Thyroid gland (tissue), 4 donors: ENCODE data around the gene BBC3. TPM values are rescaled to one million over a fixed set of nuclear protein-coding genes. Genes with fewer than 3 reads are reported as not detected.
"Not testable (repeated sequence)": the region's sequence is repeated elsewhere in the genome, so short reads cannot be mapped to it uniquely, and the experiment has no call there.

Experiments
- DNase-seq, 2 donors: peaks; one replicate each; pipeline ENCODE4 v3.0.0-alpha.2; 2019
- H3K27ac ChIP-seq, 3 donors: fragments of 200-600 bp; sonication (generic); 1 replicate in 2 of 3; 2 replicates in 1 of 3; pipeline ENCODE4 v1.5.1; 2016 to 2019; ENCODE audit warnings: mild to moderate bottlenecking in 1 of 3, moderate library complexity in 1 of 3
- H3K27me3 ChIP-seq: fragments of 200-600 bp; sonication (generic); one replicate; pipeline ENCODE4 v1.5.1; 2019
- H3K36me3 ChIP-seq, 2 donors: fragments of 200-600 bp; sonication (generic); one replicate each; pipeline ENCODE4 v1.5.1; 2016 to 2019
- H3K4me1 ChIP-seq, 2 donors: fragments of 200-600 bp; sonication (generic); one replicate each; pipeline ENCODE4 v1.5.1; 2017 to 2019
- H3K4me3 ChIP-seq, 3 donors: fragments of 200-600 bp; sonication (generic); replicated peaks in 1 of 3; 1 replicate in 2 of 3; 2 replicates in 1 of 3; pipeline ENCODE4 v1.5.1; 2016; ENCODE audit warnings: mild to moderate bottlenecking in 1 of 3
- H3K9me3 ChIP-seq: fragments of 200-600 bp; sonication (generic); one replicate; pipeline ENCODE4 v1.5.1; 2017
- CTCF ChIP-seq, 6 experiments: fragments of 200-600 bp in 3 of 6; fragments of 450-650 bp in 3 of 6; sonication (generic) in 3 of 6; IDR thresholded peaks; one replicate each; pipeline ENCODE4 v1.5.1; 2016 to 2019; ENCODE audit warnings: antibody characterized with exemption in 6 of 6, mild to moderate bottlenecking in 2 of 6, inconsistent platforms in 1 of 6, moderate library complexity in 1 of 6
- POLR2A ChIP-seq, 2 donors: fragments of 450-650 bp; IDR thresholded peaks; one replicate each; pipeline ENCODE4 v1.6.1; 2017; ENCODE audit warnings: antibody characterized with exemption in 2 of 2, mild to moderate bottlenecking in 2 of 2, moderate library complexity in 1 of 2
- WGBS, 2 donors: methylation state at CpG; one replicate each; pipeline ENCODE4 v1.1.5; 2017; 5-methylcytosine and 5-hydroxymethylcytosine counted together
- intact Hi-C: fragments of 100-400 bp; cut with DNase I; formaldehyde crosslinking; loops from one replicate; pipeline ENCODE4 v1.15.1; 2023
- total RNA-seq, 4 donors: library from RNA; depleted of rRNA; stranded (reverse); fragments of >200 nt; gene quantifications; one replicate each; pipeline ENCODE4 v1.2.3, GENCODE V29; 2016

The BBC3 gene
- 1 to 10 TPM; 2.4 to 7.7 (median 4.9) TPM for total RNA-seq

- WGBS, 2 donors = no CpG with 5 or more reads among the region's 43 CpGs
- no peak for DNase-seq
- Histone ChIP-seq H3K9me3 (no peaks in the 10 kb centered on the region), H3K4me1 (peaks cover 27 to 46% of the 10 kb centered on the region in 2 donors), H3K4me3 (peak within 1 kb of the TSS; percentile 58 to 99 (median 81)), H3K27me3 (no peaks in the 10 kb centered on the region), H3K27ac (peak within 1 kb of the TSS; percentile 74 to 98 (median 85)), H3K36me3 (no peaks in the 10 kb centered on the region)
- TF ChIP-seq CTCF (IDR thresholded peaks at IDR 0.05) (no peak), POLR2A (IDR thresholded peaks at IDR 0.05) (peak; percentile 38 to 64)
- intact Hi-C loops = no loop called here
These were observed at the start of gene BBC3 for GRCh38 chr19:47230921-47231214. Gene BBC3, minus strand, starts transcription at chr19:47231199. Its CDS starts 2,768 bp downstream, at chr19:47228431.

GRCh38 chr19:47280183-47280797, 49.3 kb upstream of the BBC3 start:
- Histone ChIP-seq H3K27ac (no peak overlapping the region), H3K27me3 (no peaks in the 10 kb centered on the region), H3K36me3 (no peaks in the 10 kb centered on the region), H3K4me3 (no peak overlapping the region), H3K9me3 (no peaks in the 10 kb centered on the region), H3K4me1 (peaks cover 3 to 18% of the 10 kb centered on the region in 2 donors)
- DNase-seq = peak in 1 of 2 donors; percentile 19
- intact Hi-C loops = no loop called here
- TF ChIP-seq POLR2A (IDR thresholded peaks at IDR 0.05) (no peak), CTCF (IDR thresholded peaks at IDR 0.05) (peak in 1 of 6 experiments; percentile 19)
- 89% methylated on average over 10 to 12 of the region's 13 CpGs for WGBS, 2 donors

GRCh38 chr19:47276513-47276912, 45.5 kb upstream of the BBC3 start:
- WGBS, 2 donors = 76 to 89% methylated on average over 3 of the region's 3 CpGs
- intact Hi-C loops = loop anchor here (2.0 kb wide), 1 partner anchor 18 kb away; no protein-coding TSS in a partner anchor
- not testable (repeated sequence) for DNase-seq

GRCh38 chr19:47275791-47276461, 44.9 kb upstream of the BBC3 start:
- Histone ChIP-seq H3K36me3 (peaks cover 5 to 10% of the 10 kb centered on the region in 2 donors), H3K4me3 (no peak overlapping the region), H3K9me3 (no peaks in the 10 kb centered on the region), H3K4me1 (peaks cover 5 to 30% of the 10 kb centered on the region in 2 donors), H3K27me3 (no peaks in the 10 kb centered on the region), H3K27ac (peak overlapping the region in 2 of 3 donors; percentile 42 to 77)
- TF ChIP-seq POLR2A (IDR thresholded peaks at IDR 0.05) = no peak
- no peak for TF ChIP-seq CTCF (IDR thresholded peaks at IDR 0.05)
- intact Hi-C loops = loop anchor here (2.0 kb wide), 1 partner anchor 17 kb away; no protein-coding TSS in a partner anchor
- DNase-seq = peak; percentile 14 to 23
- WGBS, 2 donors = 78 to 88% methylated on average over 10 to 13 of the region's 13 CpGs

More at GRCh38 chr19:47276513-47276912, 45.5 kb upstream of the BBC3 start:
- not testable (repeated sequence) for H3K9me3 ChIP-seq, H3K36me3 ChIP-seq, H3K27me3 ChIP-seq, H3K4me3 ChIP-seq
- H3K27ac ChIP-seq = peak overlapping the region in 1 of 3 donors; percentile 56
- H3K4me1 ChIP-seq = peaks cover 5 to 30% of the 10 kb centered on the region in 2 donors

- H3K27ac ChIP-seq = peak overlapping the region; percentile 42 to 77 (median 56)
- H3K4me3 ChIP-seq = peak overlapping the region in 2 of 3 donors; percentile 13 to 72
- peak; percentile 57 to 63 for DNase-seq
- H3K36me3 ChIP-seq = peaks cover 13 to 16% of the 10 kb centered on the region in 2 donors
- intact Hi-C loops = no loop called here
- 24 to 33% methylated on average over 11 to 17 of the region's 82 CpGs for WGBS, 2 donors
- peaks cover 5 to 30% of the 10 kb centered on the region in 2 donors for H3K4me1 ChIP-seq
- no peaks in the 10 kb centered on the region for H3K9me3 ChIP-seq
- no peaks in the 10 kb centered on the region for H3K27me3 ChIP-seq
- TF ChIP-seq POLR2A (IDR thresholded peaks at IDR 0.05) = no peak
- TF ChIP-seq CTCF (IDR thresholded peaks at IDR 0.05) = no peak
These were observed 44.1 kb upstream of the BBC3 start for GRCh38 chr19:47274891-47275761.
